Right lobe of liver (tissue), 4 donors: ENCODE data around the gene GABPB2.

Source experiments
- POLR2A ChIP-seq: fragments of 450-650 bp; IDR thresholded peaks from one replicate; pipeline ENCODE4 v1.6.1; 2017; ENCODE audit warnings: antibody characterized with exemption, mild to moderate bottlenecking
- TF ChIP-seq, protein P1 (sequence below), 4 donors: fragments of 200-600 bp in 3 of 4; fragments of 450-650 bp in 1 of 4; IDR thresholded peaks; one replicate each; pipeline versions ENCODE4 v1.5.1 to v1.8.0; 2016 to 2022; ENCODE audit warnings: antibody characterized with exemption in 4 of 4, mild to moderate bottlenecking in 2 of 4
- donor health status: DM: no; HTN: no; CAD: no.
- donor health status: DM: no; HTN: no; CAD: no.
- donor health status: DM: no; HTN: yes; CAD: no.

DNA sequence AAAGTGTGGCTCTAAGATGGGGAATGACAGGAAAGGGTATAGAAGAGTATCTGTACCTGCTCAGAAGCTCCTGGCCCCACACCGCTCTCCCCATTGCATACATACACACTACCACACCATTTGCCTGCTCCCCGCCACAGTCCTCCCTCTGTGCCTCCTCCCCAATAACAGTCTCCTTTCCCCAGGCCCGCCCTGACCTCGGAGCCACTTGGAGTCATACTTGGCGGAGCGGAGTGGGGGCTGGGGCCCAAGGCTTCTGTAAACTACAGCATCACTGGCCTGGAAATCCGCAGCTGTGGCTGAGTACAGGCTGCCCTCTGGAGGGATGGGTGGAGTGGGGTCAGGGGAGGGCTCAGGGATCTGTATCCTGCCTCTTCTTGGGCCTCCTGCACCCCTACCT, 67.2 kb downstream of the GABPB2 start:
- TF ChIP-seq POLR2A = no peak
- TF ChIP-seq, protein P1, sequence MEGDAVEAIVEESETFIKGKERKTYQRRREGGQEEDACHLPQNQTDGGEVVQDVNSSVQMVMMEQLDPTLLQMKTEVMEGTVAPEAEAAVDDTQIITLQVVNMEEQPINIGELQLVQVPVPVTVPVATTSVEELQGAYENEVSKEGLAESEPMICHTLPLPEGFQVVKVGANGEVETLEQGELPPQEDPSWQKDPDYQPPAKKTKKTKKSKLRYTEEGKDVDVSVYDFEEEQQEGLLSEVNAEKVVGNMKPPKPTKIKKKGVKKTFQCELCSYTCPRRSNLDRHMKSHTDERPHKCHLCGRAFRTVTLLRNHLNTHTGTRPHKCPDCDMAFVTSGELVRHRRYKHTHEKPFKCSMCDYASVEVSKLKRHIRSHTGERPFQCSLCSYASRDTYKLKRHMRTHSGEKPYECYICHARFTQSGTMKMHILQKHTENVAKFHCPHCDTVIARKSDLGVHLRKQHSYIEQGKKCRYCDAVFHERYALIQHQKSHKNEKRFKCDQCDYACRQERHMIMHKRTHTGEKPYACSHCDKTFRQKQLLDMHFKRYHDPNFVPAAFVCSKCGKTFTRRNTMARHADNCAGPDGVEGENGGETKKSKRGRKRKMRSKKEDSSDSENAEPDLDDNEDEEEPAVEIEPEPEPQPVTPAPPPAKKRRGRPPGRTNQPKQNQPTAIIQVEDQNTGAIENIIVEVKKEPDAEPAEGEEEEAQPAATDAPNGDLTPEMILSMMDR (IDR thresholded peaks at IDR 0.05) = no peak
